NCI-H2107 treated with DMSO at 0.1 percent for 48 hours (cell line): ENCODE results near the gene OSCP1.
"Not testable (repeated sequence)": the region's sequence is repeated elsewhere in the genome, so short reads cannot be mapped to it uniquely, and the experiment has no call there.

Experiments used
- DNase-seq: peaks from one replicate; lab custom pipeline; 2025; ENCODE audit not compliant: unreplicated experiment; lab: John Stamatoyannopoulos, UW

Gene OSCP1, protein sequence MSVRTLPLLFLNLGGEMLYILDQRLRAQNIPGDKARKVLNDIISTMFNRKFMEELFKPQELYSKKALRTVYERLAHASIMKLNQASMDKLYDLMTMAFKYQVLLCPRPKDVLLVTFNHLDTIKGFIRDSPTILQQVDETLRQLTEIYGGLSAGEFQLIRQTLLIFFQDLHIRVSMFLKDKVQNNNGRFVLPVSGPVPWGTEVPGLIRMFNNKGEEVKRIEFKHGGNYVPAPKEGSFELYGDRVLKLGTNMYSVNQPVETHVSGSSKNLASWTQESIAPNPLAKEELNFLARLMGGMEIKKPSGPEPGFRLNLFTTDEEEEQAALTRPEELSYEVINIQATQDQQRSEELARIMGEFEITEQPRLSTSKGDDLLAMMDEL

DNA sequence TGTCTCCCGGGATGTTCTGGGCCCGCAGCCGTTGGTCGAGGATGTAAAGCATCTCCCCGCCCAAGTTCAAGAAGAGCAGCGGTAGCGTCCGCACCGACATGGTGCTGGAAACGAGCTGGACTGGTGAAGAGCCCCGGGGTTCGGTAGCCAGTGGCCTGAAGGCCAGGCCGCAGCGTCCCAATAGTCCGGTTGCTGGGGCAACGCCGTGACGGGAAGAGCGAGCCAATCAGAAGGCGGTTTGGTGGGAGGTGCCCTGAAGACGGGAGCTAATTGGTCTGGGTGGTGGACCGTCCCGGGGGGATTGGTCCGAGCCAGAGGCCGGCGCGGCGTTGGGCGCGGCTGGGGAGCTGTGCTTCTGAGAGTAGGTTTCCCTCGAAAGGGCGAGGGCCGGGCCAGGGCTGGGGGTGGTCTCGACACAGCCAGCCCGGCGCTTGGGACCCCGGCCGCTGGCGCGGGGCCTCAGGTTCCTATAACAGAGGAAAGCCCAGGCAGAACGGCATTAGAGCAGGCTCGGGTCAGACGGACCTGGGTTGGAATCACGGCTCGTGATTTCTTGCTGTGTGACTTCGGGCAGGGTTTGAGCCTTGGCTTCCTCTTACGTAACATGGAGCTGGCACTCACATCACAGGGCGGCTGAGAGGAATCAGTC, at the start of gene OSCP1:
Gene OSCP1, minus strand, starts transcription at position 182 of the 649 bp plus-strand sequence. Its CDS starts 82 bp downstream, at position 100.
- peak; percentile 93 for DNase-seq

DNA sequence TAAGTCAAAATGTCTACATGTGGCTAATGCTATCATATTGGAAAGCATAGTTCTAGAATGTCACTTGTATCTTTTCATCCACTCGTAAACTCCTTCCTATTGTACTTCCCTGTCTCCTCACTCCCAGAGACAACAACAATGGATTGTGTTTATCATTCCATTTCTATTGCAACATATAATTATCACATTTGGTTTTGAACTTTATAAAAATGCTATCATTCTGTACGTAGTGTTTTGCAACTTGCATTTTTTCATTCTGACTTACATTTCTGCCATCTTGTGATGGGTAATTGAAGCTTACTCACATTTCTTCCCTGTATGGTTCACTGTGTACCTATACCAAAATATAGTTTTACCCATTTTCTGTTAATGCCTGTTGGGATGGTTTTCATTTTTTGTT, 47.0 kb upstream of the OSCP1 start:
- no peak for DNase-seq

GRCh38 chr1:36494971-36495370, 44.7 kb upstream of the OSCP1 start:
- no peak for DNase-seq

GRCh38 chr1:36493524-36493923, 43.3 kb upstream of the OSCP1 start:
- DNase-seq: no peak

DNA sequence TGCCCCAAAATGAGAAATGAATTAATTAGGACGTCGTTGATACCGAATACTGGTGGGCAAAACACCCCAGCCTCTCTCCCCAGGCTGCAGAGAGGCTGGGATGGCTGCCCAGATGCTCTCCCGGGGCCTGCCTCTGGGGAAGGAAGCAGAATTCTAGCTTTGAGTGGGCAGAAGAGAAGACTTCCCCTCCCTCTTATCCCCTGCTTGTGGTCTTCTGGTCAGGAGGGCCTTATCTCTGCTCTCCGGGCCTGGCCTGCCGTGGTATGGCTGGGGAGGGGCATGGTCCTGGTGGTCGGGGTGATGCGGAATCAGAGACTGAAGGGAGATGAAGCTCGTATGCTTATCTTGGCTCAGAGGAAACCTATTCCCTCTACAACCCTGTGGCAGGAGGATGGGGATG, 42.2 kb upstream of the OSCP1 start:
- no peak for DNase-seq

GRCh38 chr1:36489258-36490051, 39.2 kb upstream of the OSCP1 start:
- DNase-seq: not testable (repeated sequence)

DNA sequence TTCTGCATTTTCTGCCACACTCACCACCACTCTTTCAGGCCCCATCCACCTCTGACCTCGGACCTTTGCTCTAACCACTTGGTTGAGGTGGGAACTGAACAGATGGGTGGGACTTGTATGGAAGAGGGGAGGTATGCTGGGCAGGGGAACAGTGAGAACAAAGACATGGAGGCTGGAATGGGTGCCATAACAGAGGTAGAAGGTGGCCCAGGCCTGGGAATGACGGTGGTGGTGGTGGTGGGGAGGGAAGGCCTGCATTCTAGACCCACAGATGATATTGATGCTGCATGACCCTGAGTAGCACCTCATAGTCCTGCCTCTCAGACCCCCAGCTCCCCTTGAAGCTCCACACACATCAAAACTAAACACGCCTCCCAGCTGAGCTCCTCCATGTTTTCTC, 37.7 kb upstream of the OSCP1 start:
- DNase-seq: no peak

DNA sequence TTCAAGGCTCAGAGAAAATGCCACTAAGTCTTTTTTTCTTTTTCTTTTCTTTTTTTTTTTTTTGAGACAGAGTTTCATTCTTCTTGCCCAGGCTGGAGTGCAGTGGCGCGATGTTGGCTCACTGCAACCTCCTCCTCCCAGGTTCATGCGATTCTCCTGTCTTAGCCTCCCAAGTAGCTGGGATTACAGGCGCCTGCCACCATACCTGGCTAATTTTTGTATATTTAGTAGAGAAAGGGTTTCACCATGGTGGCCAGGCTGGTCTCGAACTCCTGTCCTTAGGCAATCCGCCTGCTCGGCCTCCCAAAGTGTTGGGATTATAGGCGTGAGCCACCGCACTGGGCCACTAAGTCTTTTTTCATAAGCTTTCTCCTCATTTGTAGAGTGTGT, 37.1 kb upstream of the OSCP1 start:
- not testable (repeated sequence) for DNase-seq

GRCh38 chr1:36486439-36487335, 36.4 kb upstream of the OSCP1 start:
- DNase-seq: no peak

GRCh38 chr1:36486093-36486438, 35.8 kb upstream of the OSCP1 start:
- DNase-seq: no peak

GRCh38 chr1:36484099-36484498, 33.8 kb upstream of the OSCP1 start:
- no peak for DNase-seq

GRCh38 chr1:36482724-36483388, 32.6 kb upstream of the OSCP1 start, which contains the start of gene CSF3R:
Gene CSF3R, minus strand, starts transcription at chr1:36482913. Its CDS starts 3,417 bp downstream, at chr1:36479496.
- DNase-seq: peak; percentile 34

GRCh38 chr1:36481771-36482723, 31.8 kb upstream of the OSCP1 start:
- DNase-seq: no peak

DNA sequence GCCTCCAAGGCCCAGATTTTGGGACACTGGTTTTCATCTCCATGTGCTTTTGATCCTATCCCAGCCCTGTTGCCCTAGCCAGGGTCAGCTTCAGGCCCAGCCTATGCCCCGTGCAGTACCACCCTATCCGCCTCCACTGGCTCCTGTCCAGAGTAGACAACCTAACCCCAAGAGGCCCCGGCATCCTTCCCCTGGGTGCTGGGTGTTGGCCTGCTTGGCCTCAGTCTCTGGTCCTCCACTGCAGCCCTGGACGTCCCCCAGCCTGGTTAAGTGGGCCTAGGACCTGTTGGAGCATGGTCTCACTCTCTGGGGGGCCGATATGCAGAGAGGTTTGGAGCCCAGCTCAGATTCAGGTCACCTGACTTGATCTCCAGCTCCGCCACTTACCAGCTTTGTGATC, 30.8 kb upstream of the OSCP1 start:
- no peak for DNase-seq

GRCh38 chr1:36480161-36480560, 29.9 kb upstream of the OSCP1 start:
- no peak for DNase-seq

DNA sequence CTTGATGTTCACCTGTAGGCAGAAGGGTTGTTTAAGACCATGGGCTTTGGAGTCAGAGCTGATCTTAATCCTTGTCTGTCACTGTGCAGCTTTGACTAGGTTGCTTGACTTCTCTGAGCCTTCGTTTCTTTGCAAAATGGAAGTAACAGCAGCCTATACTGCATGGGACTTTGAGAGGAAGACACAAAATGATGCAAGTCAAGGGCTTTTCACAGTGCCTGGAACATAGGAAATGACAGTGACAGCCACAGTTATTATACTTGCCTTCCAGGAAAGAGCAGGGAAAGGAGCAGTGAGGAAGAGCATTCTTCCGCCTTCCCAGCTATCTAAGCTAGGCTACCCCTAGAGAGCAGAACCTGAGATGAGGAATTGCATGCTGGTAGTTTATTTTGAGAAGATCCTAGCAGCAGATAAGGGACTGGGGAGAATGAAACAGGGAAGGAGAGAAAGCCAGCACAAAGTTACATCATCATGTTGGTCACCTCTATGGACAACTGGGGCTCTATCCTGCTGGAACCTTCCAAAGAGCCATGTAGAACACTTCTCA, 29.3 kb upstream of the OSCP1 start:
- DNase-seq: no peak

DNA sequence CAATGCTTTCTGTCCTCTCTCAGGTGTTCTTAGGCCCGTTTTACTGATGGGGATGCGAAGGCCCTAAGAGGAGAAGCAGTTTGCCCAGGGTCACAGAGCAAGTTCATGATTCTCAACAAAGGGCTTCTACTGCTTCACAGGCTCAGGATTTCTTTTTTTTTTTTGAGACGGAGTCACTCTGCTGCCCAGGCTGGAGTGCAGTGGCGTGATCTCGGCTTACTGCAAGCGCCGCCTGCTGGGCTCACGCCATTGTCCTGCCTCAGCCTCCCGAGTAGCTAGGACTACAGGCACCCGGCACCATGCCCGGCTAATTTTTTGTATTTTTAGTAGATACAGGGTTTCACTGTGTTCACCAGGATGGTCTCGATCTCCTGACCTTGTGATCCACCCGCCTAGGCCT, 27.4 kb upstream of the OSCP1 start:
- DNase-seq: not testable (repeated sequence)

- DNase-seq: no peak
These were observed 26.7 kb upstream of the OSCP1 start for GRCh38 chr1:36476945-36477344.
